Lower lobe of right lung (tissue), 2 donors: Measurements from ENCODE around the gene GTF3C4. TPM values are rescaled to one million over a fixed set of nuclear protein-coding genes. Genes with fewer than 3 reads are reported as not detected.

Experiments
- ATAC-seq, 2 donors: fragments of 200-7000 bp; cut with Tn5 transposase; one replicate each; pipeline ENCODE4 v1.9.1; 2020 to 2022; ENCODE audit warnings: mild to moderate bottlenecking in 2 of 2, moderate library complexity in 2 of 2
- DNase-seq: peaks from one replicate; pipeline ENCODE4 v3.0.0-alpha.2; 2020
- H3K27ac ChIP-seq: fragments of 200-600 bp; one replicate; pipeline ENCODE4 v1.8.0; 2022
- H3K27me3 ChIP-seq: fragments of 200-600 bp; one replicate; pipeline ENCODE4 v1.8.0; 2022; ENCODE audit warnings: low read depth
- H3K36me3 ChIP-seq: fragments of 200-600 bp; one replicate; pipeline ENCODE4 v1.8.0; 2022; ENCODE audit warnings: mild to moderate bottlenecking
- H3K4me1 ChIP-seq: fragments of 200-600 bp; one replicate; pipeline ENCODE4 v1.8.0; 2022
- H3K4me3 ChIP-seq: fragments of 200-600 bp; one replicate; pipeline ENCODE4 v1.8.0; 2022; ENCODE audit warnings: mild to moderate bottlenecking
- H3K9me3 ChIP-seq: fragments of 200-600 bp; one replicate; pipeline ENCODE4 v1.8.0; 2022
- intact Hi-C: fragments of 100-400 bp; cut with DNase I; formaldehyde crosslinking; loops from one replicate; pipeline ENCODE4 v1.11.0; 2022
- total RNA-seq: library from RNA; stranded (reverse); fragmentation: NEBNext Ultra II Directional; extraction: Animal tissue kit (Norgen Biotek cat#: 25700); gene quantifications from one replicate; pipeline ENCODE4 v1.2.1, GENCODE V29; 2021
- TF ChIP-seq, protein P1 (sequence below): fragments of 200-600 bp; IDR thresholded peaks from one replicate; pipeline ENCODE4 v1.8.0; 2022; ENCODE audit warnings: antibody characterized with exemption, mild to moderate bottlenecking
- donor health status: DM: no; HTN: yes; CAD: no; lungs with severe emphysema.

The GTF3C4 gene
- total RNA-seq, 1 donor from 2014 or later, result 14.0 TPM

DNA sequence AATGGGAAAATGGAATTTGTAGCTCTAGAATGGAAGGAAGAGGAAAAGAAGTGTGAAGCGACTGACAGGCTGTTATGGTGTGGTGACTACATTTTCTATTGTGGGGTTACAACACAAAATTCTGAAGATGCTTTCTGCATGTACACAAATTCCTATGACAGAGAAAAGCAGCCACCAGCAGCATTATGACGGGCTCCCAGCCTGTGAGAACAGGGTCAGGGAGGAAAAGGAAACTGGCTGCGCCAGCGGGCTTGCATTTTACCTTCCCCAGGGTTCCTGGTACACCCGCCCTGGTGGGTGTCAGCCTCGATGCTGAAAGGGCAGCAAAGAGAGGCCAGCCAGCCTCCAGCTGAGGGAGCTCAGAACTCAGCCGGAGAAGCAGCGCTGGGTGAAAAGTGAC, 41.5 kb upstream of the GTF3C4 start:
- no peak overlapping the region for H3K27ac ChIP-seq
- TF ChIP-seq, protein P1, sequence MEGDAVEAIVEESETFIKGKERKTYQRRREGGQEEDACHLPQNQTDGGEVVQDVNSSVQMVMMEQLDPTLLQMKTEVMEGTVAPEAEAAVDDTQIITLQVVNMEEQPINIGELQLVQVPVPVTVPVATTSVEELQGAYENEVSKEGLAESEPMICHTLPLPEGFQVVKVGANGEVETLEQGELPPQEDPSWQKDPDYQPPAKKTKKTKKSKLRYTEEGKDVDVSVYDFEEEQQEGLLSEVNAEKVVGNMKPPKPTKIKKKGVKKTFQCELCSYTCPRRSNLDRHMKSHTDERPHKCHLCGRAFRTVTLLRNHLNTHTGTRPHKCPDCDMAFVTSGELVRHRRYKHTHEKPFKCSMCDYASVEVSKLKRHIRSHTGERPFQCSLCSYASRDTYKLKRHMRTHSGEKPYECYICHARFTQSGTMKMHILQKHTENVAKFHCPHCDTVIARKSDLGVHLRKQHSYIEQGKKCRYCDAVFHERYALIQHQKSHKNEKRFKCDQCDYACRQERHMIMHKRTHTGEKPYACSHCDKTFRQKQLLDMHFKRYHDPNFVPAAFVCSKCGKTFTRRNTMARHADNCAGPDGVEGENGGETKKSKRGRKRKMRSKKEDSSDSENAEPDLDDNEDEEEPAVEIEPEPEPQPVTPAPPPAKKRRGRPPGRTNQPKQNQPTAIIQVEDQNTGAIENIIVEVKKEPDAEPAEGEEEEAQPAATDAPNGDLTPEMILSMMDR, result no peak
- intact Hi-C loops, result no loop called here
- ATAC-seq (no peak), DNase-seq (no peak)
- no peaks in the 10 kb centered on the region for H3K4me1 ChIP-seq
- no peaks in the 10 kb centered on the region for H3K27me3 ChIP-seq
- H3K9me3 ChIP-seq, result no peaks in the 10 kb centered on the region
- peaks cover 76% of the 10 kb centered on the region for H3K36me3 ChIP-seq
- no peak overlapping the region for H3K4me3 ChIP-seq

DNA sequence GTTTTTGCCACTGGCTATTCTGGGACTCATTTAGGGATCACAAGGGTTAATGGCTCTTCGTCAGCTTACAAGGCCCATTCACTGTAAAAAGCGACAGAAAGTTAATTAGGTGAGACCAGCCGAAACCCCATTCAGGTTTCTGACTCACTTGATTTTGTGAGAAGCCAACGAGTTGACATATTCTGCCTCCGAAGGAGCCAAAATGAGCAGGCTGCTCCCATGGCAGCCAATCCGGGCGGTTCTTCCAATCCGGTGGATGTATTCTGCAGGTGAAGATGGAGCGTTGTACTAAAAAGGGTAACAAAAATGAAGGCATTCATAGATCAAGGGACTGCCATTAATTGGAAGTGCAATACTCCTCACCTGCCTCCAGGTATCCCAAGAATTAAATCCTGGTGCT, 40.1 kb upstream of the GTF3C4 start:
- Histone ChIP-seq H3K27me3 (no peaks in the 10 kb centered on the region), H3K4me3 (no peak overlapping the region), H3K9me3 (no peaks in the 10 kb centered on the region), H3K36me3 (peaks cover 66% of the 10 kb centered on the region), H3K4me1 (no peaks in the 10 kb centered on the region), H3K27ac (no peak overlapping the region)
- DNase-seq, result no peak
- TF ChIP-seq, protein P1, result no peak
- intact Hi-C loops, result no loop called here
- ATAC-seq, result no peak

DNA sequence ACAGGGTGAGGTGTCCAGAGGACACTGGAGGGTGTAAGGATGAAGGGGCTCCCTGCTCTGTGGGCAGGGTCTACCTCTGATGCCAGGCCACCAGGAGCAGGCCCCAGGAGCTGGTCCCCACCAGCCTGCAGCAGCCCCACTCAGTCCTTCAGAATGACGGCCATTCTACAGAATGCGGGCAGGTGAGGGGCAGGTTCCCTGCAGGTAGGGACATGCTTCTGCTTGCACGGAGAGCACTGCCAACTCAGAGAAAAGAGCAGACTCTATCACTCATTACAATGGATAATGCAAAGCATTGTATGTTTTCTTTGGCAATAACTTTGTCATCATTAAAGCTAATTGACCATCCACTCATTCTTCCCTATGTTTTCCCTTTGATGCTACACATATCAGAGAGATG, 39.5 kb upstream of the GTF3C4 start:
- intact Hi-C loops, result no loop called here
- no peaks in the 10 kb centered on the region for H3K4me1 ChIP-seq
- H3K27me3 ChIP-seq, result no peaks in the 10 kb centered on the region
- H3K36me3 ChIP-seq, result peaks cover 62% of the 10 kb centered on the region
- TF ChIP-seq, protein P1, result no peak
- H3K4me3 ChIP-seq, result no peak overlapping the region
- H3K9me3 ChIP-seq, result no peaks in the 10 kb centered on the region
- ATAC-seq (no peak), DNase-seq (no peak)
- no peak overlapping the region for H3K27ac ChIP-seq

DNA sequence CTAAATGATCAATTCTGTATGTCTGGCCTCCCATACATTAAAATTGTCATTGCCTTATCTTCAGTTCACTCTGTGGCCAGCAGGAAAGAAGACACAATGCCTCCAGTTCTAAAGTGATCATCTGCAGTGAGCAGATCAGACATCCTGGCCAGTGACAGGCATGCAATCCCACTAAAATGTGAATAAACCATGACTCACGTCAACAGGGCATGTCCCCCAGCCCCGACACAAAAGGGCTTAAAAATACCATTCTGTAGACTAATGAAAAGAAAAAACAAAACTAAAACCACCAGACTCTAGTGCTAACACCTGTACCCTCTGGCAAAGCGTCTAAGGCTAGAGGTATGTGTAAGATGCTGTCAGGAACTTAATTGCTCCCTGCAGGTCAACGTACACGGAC, 39.0 kb upstream of the GTF3C4 start:
- Histone ChIP-seq H3K9me3 (no peaks in the 10 kb centered on the region), H3K27ac (no peak overlapping the region), H3K4me3 (no peak overlapping the region), H3K4me1 (no peaks in the 10 kb centered on the region), H3K27me3 (no peaks in the 10 kb centered on the region), H3K36me3 (peaks cover 63% of the 10 kb centered on the region)
- no peak for ATAC-seq
- no peak for DNase-seq
- TF ChIP-seq, protein P1, result no peak
- intact Hi-C loops, result no loop called here

DNA sequence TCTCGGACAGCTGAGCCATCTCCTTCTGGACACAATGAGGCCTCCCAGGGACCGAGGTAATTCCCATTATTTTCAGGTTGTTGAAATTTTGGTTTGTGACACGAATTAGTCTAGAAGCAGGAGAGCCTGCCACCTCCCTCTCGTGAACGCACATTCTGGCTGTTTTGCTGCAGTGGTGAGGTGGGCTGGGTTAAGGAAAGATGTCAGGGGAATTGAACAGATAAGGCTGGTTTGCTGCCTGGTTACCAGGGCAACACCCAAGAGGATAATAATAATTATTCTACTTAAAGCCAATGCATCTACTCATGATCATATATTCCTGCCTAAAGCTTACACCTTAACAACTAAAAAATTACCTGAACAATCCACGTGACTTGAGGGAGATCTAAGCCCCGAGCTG, 38.6 kb upstream of the GTF3C4 start:
- no peak for ATAC-seq

More for the DNA sequence above, 38.6 kb upstream of the GTF3C4 start:
- Histone ChIP-seq H3K4me3 (no peak overlapping the region), H3K9me3 (no peaks in the 10 kb centered on the region), H3K4me1 (no peaks in the 10 kb centered on the region), H3K27ac (no peak overlapping the region), H3K36me3 (peaks cover 63% of the 10 kb centered on the region), H3K27me3 (no peaks in the 10 kb centered on the region)
- TF ChIP-seq, protein P1, result no peak
- DNase-seq, result no peak
- intact Hi-C loops, result no loop called here
